GM23338 (cell line): Measurements from ENCODE around the gene RAB5B. TPM values are rescaled to one million over a fixed set of nuclear protein-coding genes. Genes with fewer than 3 reads are reported as not detected.

ENCODE experiments used
- CREB1 ChIP-seq: fragments of 250-450 bp; sonication (Bioruptor Pico); IDR thresholded peaks from 2 replicates; pipeline ENCODE4 v1.5.0; 2020; ENCODE audit warnings: low read depth, mild to moderate bottlenecking, moderate library complexity
- polyA plus RNA-seq: library from polyadenylated mRNA; unstranded; fragments of >200 nt; fragmentation: Nextera tagmentation; extraction: Ambion mirVana; gene quantifications from 2 replicates; pipeline ENCODE4 v1.2.1, GENCODE V29; 2016
- total RNA-seq: library from RNA; depleted of rRNA; stranded (reverse); fragments of >200 nt; shearing (Covaris generic); gene quantifications from 2 replicates; pipeline ENCODE4 v1.2.3, GENCODE V29; 2014
- TF ChIP-seq, protein P1 (sequence below): IDR thresholded peaks from one replicate; pipeline ENCODE4 v1.6.1; 2018; ENCODE audit warnings: antibody characterized with exemption; ENCODE audit not compliant: unreplicated experiment
- TF ChIP-seq, protein P2 (sequence below): IDR thresholded peaks from 2 replicates; pipeline ENCODE4 v1.6.1; 2016; ENCODE audit warnings: antibody characterized with exemption
- TF ChIP-seq, protein P3 (sequence below): fragments of 250-450 bp; sonication (Bioruptor Pico); IDR thresholded peaks from 2 replicates; pipeline ENCODE4 v1.5.0; 2020; ENCODE audit warnings: mild to moderate bottlenecking, moderate library complexity

Gene RAB5B
- total and polyA plus RNA-seq, 2 experiments from 2014 or later: 19.7 to 46.5 TPM

DNA sequence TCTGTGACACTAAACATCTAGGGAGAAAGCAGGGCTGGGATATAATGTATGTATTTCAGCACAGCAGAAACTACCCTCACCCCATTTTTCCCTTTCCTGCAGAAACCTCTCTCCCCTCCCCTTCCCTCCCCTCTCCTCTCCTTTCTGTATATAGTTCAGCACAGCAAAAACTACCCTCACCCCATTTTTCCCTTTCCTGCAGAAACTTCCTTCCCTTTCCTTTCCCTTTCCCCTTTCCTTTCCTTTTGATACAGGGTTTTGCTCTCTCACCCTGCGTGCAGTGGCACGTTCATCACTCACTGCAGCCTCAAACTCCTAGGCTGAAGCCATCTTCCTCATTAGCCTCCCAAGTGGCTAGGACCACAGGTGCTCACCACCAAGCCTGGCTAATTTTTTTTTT, 10.1 kb upstream of the RAB5B start (continued):
- TF ChIP-seq, protein P1, sequence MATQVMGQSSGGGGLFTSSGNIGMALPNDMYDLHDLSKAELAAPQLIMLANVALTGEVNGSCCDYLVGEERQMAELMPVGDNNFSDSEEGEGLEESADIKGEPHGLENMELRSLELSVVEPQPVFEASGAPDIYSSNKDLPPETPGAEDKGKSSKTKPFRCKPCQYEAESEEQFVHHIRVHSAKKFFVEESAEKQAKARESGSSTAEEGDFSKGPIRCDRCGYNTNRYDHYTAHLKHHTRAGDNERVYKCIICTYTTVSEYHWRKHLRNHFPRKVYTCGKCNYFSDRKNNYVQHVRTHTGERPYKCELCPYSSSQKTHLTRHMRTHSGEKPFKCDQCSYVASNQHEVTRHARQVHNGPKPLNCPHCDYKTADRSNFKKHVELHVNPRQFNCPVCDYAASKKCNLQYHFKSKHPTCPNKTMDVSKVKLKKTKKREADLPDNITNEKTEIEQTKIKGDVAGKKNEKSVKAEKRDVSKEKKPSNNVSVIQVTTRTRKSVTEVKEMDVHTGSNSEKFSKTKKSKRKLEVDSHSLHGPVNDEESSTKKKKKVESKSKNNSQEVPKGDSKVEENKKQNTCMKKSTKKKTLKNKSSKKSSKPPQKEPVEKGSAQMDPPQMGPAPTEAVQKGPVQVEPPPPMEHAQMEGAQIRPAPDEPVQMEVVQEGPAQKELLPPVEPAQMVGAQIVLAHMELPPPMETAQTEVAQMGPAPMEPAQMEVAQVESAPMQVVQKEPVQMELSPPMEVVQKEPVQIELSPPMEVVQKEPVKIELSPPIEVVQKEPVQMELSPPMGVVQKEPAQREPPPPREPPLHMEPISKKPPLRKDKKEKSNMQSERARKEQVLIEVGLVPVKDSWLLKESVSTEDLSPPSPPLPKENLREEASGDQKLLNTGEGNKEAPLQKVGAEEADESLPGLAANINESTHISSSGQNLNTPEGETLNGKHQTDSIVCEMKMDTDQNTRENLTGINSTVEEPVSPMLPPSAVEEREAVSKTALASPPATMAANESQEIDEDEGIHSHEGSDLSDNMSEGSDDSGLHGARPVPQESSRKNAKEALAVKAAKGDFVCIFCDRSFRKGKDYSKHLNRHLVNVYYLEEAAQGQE: no peak
- no peak for TF ChIP-seq CREB1 (CRISPR knock-in tag)
- TF ChIP-seq, protein P2, sequence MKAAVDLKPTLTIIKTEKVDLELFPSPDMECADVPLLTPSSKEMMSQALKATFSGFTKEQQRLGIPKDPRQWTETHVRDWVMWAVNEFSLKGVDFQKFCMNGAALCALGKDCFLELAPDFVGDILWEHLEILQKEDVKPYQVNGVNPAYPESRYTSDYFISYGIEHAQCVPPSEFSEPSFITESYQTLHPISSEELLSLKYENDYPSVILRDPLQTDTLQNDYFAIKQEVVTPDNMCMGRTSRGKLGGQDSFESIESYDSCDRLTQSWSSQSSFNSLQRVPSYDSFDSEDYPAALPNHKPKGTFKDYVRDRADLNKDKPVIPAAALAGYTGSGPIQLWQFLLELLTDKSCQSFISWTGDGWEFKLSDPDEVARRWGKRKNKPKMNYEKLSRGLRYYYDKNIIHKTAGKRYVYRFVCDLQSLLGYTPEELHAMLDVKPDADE: no peak
- TF ChIP-seq, protein P3, sequence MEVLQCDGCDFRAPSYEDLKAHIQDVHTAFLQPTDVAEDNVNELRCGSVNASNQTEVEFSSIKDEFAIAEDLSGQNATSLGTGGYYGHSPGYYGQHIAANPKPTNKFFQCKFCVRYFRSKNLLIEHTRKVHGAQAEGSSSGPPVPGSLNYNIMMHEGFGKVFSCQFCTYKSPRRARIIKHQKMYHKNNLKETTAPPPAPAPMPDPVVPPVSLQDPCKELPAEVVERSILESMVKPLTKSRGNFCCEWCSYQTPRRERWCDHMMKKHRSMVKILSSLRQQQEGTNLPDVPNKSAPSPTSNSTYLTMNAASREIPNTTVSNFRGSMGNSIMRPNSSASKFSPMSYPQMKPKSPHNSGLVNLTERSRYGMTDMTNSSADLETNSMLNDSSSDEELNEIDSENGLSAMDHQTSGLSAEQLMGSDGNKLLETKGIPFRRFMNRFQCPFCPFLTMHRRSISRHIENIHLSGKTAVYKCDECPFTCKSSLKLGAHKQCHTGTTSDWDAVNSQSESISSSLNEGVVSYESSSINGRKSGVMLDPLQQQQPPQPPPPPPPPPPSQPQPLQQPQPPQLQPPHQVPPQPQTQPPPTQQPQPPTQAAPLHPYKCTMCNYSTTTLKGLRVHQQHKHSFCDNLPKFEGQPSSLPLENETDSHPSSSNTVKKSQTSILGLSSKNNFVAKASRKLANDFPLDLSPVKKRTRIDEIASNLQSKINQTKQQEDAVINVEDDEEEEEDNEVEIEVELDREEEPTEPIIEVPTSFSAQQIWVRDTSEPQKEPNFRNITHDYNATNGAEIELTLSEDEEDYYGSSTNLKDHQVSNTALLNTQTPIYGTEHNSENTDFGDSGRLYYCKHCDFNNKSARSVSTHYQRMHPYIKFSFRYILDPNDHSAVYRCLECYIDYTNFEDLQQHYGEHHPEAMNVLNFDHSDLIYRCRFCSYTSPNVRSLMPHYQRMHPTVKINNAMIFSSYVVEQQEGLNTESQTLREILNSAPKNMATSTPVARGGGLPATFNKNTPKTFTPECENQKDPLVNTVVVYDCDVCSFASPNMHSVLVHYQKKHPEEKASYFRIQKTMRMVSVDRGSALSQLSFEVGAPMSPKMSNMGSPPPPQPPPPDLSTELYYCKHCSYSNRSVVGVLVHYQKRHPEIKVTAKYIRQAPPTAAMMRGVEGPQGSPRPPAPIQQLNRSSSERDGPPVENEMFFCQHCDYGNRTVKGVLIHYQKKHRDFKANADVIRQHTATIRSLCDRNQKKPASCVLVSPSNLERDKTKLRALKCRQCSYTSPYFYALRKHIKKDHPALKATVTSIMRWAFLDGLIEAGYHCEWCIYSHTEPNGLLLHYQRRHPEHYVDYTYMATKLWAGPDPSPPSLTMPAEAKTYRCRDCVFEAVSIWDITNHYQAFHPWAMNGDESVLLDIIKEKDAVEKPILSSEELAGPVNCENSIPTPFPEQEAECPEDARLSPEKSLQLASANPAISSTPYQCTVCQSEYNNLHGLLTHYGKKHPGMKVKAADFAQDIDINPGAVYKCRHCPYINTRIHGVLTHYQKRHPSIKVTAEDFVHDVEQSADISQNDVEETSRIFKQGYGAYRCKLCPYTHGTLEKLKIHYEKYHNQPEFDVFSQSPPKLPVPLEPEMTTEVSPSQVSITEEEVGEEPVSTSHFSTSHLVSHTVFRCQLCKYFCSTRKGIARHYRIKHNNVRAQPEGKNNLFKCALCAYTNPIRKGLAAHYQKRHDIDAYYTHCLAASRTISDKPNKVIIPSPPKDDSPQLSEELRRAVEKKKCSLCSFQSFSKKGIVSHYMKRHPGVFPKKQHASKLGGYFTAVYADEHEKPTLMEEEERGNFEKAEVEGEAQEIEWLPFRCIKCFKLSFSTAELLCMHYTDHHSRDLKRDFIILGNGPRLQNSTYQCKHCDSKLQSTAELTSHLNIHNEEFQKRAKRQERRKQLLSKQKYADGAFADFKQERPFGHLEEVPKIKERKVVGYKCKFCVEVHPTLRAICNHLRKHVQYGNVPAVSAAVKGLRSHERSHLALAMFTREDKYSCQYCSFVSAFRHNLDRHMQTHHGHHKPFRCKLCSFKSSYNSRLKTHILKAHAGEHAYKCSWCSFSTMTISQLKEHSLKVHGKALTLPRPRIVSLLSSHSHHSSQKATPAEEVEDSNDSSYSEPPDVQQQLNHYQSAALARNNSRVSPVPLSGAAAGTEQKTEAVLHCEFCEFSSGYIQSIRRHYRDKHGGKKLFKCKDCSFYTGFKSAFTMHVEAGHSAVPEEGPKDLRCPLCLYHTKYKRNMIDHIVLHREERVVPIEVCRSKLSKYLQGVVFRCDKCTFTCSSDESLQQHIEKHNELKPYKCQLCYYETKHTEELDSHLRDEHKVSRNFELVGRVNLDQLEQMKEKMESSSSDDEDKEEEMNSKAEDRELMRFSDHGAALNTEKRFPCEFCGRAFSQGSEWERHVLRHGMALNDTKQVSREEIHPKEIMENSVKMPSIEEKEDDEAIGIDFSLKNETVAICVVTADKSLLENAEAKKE: no peak
